HG03064 (cell line): ENCODE measurements around the gene RNF121.
"Not testable (repeated sequence)": the region's sequence is repeated elsewhere in the genome, so short reads cannot be mapped to it uniquely, and the experiment has no call there.

Experiments
- ATAC-seq: cut with Tn5 transposase; IDR thresholded peaks from one replicate; pipeline ENCODE4 v1.9.1; 2021; ENCODE audit warnings: low read depth; ENCODE audit not compliant: unreplicated experiment

RNF121 gene

DNA sequence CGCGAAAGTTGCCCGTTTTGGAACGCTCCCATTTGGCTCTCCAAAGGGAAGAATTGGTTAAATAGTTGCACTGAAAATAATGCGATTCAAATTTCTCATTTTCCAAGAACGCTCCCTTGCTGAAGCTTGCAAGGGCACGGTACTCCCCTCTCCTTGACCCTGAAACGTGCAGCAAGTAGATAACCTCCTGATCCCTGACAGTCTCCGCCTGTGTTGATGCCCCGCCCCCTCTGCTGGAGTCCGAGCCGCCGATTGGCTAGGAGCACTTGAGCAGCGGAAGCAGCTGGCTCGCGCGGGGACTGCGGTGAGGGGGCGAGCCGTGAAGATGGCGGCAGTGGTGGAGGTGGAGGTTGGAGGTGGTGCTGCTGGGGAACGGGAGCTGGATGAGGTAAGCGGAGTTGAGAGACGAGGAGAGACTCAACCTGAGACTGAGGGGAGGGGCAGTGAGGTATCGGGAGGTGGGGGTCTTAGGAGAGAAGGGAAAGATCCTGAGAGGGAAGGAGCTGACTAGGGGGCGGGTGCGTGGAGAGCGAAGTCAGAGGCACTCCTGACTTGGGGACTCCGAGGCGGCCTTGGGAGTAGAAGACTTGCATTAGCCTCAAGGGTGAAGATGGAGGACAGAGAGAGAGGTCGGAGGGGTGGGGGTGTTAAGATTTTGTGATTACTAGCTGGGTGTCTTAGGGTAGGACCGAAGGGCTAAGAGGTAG is at the start of gene RNF121:
TSS of gene RNF121 (plus strand) at position 310 of the 707 bp plus-strand sequence. CDS start at position 326, 16 bp downstream.
- ATAC-seq = peak; percentile 69

DNA sequence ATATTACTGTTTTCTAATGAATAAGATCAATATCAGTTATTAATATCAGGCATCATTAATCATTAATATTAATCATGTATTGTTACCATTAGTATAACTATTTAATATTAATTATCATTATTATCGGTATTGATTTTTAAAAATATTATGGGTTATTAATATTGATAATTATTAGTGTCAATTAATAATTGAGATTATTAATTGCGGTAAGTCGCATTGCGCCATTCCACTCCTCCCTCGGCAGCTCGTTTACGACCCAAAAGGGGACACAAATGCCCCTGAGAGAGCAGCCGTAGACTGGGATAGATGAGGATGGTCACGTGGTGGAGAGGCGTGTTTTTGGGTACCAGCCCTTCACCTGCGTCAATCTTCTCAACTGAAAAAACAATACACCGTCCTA is 43.0 kb upstream of the RNF121 start:
- ATAC-seq = not testable (repeated sequence)

GRCh38 chr11:71888335-71889010 is 40.4 kb upstream of the RNF121 start:
- not testable (repeated sequence) for ATAC-seq

- ATAC-seq = not testable (repeated sequence)
These were observed 39.5 kb upstream of the RNF121 start for GRCh38 chr11:71889181-71889872.

DNA sequence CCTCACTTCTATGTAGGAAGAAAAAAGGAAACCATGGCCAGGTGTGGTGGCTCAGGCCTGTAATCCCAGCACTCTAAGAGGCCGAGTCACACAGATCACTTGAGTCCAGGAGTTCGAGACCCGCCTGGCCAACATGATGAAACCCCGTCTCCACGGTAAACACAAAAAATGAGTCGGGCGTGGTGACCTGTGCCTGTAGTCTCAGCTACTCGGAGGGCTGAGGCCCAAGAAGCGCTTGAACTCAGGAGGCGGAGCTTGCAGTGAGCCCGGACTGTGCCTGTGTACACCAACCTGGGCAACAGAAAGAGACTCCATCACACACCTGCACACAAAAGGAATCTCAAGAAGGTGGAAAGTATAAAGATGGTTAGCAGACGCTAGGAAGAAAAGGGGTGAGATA is 32.9 kb upstream of the RNF121 start:
- no peak for ATAC-seq

- ATAC-seq = not testable (repeated sequence)
These were observed 27.7 kb upstream of the RNF121 start for GRCh38 chr11:71901137-71901536.

DNA sequence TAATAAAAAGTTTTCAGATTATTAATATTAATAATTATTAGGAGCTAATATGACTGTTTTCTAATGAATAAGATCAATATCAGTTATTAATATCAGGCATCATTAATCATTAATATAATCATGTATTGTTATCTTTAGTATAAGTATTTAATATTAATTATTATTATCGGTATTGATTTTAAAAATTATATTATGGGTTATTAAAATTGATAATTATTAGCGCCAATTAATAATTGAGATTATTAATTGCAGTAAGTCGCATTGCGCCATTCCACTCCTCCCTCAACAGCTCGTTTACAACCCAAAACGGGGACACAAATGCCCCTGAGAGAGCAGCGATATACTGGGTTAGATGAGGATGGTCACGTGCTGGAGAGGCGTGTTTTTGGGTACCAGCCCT is 20.6 kb upstream of the RNF121 start:
- no peak for ATAC-seq

- ATAC-seq = not testable (repeated sequence)
These were observed 18.1 kb upstream of the RNF121 start for GRCh38 chr11:71910775-71911174.

DNA sequence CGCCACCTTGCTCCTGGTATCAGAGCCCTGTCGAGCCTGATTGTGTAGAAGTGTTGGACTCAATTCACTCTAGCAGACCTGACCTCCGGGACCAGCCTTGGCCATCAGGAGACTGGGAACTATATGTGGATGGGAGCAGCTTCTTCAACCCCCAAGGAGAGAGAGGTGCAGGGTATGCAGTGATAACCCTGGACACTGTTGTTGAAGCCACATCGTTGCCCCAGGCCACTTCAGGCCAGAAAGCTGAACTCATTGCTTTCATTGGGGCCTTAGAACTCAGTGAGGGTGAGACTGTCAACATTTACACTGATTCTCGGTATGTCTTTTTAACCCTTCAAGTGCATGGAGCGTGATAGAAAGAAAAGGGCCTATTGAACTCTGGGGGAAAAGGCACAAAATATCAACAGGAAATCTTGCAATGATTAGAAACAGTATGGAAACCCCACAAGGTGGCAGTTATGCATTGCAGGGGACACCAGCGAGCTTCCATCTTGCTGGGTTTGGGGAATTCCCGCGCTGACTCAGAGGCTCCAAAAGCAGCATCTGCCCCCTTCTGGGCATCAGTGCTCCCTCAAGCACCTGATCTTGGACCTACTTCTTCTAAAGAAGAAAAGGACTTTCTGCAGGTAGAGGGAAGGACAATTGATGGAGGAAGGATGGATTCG is 17.4 kb upstream of the RNF121 start:
- not testable (repeated sequence) for ATAC-seq

DNA sequence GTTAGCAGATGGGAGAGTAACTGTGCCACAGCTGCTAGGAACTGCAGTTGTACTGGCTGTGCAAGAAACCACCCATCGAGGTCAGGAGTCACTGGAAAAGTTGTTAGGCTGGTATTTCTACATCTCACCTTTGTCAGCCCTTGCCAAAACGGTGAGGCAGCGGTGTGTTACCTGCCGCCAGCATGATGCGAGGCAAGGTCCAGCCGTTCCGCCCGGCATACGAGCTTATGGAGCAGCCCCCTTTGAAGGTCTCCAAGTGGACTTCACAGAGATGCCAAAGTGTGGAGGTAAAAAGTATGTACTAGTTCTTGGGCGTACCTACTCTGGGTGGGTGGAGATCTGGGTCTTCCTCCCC is 16.9 kb upstream of the RNF121 start:
- ATAC-seq = not testable (repeated sequence)

- ATAC-seq = no peak
These were observed 14.9 kb upstream of the RNF121 start for GRCh38 chr11:71913756-71914526.

DNA sequence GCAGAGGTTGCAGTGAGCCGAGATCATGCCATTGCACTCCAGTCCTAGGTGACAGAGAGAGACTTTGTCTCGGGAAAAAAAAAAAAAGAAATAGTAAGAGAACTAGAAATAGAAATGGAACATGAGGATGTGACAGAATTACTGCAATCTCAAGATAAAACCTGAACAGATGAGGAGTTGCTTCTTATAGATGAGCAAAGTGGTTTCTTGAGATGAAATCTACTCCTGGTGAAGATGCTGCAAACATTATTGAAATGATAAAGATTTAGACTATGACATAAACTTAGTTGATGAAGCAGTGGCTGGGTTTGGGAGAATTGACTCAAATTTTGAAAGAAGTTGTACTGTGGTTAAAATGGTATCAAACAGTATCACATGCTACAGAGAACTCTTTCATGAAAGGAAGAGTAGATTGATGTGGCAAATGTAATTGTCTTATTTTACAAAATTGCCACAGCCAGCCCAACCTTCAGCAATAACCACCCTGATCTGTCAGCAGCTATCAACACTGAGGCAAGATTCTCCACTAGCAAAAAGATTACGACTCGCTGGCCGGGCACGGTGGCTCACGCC is 14.1 kb upstream of the RNF121 start:
- ATAC-seq = no peak

- no peak for ATAC-seq
These were observed 11.2 kb upstream of the RNF121 start for GRCh38 chr11:71917646-71918140.

DNA sequence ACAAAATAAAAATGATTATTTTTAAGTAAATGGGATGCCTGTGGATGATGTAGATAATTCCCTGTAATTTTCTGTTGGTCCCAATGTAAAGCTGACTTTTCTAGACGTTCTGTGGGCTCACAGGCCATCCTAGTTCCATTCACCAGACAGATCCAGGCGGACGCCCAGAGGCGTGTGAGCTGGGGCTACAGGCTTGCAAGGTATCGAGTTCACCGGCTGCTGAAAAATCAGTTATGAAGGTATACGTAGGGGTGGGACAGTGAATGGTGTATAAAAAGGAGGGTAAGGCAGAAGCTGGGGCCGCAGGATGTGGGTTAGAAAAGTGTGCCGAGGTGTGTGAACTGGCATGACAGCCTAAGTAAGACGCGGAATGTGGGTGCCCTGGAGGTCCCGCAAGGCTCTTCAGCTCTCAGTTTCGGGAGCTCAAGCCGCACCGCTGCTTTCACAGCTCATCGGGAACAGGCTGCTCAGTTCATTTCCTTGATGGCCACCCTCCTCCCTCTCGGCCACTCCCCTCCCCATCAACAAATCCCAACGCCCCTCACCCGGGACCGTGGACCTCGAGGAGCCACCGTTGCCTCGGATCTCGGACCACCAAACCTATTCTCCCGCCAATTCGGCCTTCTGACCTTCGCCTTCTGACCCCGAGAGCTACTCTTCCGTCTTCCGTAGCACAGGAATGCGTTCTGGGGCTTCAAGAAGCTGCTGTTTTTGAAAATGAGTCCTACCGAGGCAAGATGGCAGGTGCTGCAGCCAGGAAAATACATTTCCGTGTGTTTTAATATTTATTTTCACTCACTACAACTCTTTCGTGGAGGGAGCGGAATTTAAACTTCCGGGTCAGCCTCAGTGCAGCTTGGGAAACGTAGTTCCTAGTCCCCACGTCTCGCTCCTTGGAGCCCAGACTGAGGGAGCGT is 768 bp upstream of the RNF121 start, which contains the start of gene XNDC1N:
TSS of gene XNDC1N (minus strand) at position 775 of the 917 bp plus-strand sequence. CDS start 5,241 bp downstream, outside the sequence.
- ATAC-seq = peak; percentile 72

DNA sequence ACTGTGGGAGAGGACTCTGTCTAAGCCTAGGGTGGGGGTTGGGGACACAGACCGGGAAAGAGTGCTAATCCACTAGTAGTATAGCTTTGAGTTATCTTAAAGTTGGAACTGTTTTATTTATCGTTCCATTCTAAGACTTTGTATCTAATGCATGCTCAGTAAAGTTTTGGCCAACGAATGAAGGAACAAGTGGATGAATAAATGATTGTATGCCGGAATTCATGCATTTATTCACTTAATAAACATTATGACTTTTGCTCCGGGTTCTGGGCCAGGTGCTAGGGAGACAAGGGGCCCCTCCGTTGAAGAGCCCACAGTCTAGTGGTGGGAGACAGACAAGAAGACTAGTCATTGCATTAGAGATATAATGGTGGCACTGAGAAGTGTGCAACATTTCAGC is 645 bp downstream of the RNF121 start:
- no peak for ATAC-seq

DNA sequence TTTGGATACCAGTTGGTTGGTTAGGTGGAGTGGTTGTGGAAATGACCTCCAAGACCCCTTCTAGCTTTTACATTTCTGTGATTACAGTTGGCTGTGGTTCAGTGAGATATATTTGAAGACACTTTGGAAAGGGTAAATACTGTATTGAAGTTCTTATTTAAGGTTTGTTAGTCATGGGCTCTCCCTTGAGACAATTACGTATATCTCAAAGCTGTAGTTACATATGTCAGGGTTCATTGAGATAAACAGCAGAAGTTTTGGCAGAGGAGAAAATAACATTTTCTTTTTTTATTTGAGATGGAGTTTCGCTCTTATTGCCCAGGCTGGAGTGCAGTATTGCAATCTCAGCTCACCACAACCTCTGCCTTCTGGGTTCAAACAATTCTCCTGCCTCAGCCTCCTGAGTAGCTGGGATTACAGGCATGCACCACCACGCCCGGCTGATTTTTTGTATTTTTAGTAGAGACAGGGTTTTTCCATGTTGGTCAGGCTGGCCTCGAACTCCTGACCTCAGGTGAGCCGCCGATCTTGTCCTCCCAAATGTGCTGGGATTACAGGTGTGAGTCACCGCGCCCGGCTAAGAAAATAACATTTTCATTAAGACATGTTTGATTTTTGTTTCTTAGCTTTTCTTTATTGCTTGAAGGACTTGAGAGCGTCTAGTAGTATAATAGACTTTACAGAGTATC is 1.9 kb downstream of the RNF121 start:
- no peak for ATAC-seq

DNA sequence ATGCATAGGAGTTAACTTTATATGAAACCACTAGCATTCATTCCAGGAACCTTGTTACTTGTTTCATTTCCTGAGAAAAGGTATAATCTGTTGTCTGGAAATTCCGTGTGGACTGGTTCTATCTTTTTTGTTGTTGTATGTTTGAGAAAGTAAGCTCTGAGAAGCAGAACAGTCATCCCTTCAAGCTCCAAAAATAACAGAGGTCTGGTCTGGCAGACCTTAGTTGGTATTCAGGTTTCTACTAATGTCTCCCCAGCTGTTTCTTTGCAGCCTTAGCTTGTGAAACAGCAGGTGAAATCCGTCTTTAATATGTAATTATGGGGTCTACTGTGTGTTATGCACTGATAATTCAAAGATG is 2.4 kb downstream of the RNF121 start:
- ATAC-seq = no peak
